LNCaP clone FGC (cell line): Measurements from ENCODE around the gene SND1.

Experiments
- DNase-seq: peaks from one replicate; pipeline ENCODE4 v3.0.0-alpha.2; 2011; ENCODE audit warnings: low read depth
- H3K4me3 ChIP-seq: 2 replicates; pipeline ENCODE4 v1.5.1; 2011; ENCODE audit warnings: mild to moderate bottlenecking, low read depth, low read length, control low read depth
- TF ChIP-seq, protein P1 (sequence below): IDR thresholded peaks from 2 replicates; pipeline ENCODE4 v1.5.1; 2012; ENCODE audit warnings: mild to moderate bottlenecking; ENCODE audit not compliant: control insufficient read depth, insufficient read depth; ENCODE audit errors: extremely low read depth

The SND1 gene

DNA sequence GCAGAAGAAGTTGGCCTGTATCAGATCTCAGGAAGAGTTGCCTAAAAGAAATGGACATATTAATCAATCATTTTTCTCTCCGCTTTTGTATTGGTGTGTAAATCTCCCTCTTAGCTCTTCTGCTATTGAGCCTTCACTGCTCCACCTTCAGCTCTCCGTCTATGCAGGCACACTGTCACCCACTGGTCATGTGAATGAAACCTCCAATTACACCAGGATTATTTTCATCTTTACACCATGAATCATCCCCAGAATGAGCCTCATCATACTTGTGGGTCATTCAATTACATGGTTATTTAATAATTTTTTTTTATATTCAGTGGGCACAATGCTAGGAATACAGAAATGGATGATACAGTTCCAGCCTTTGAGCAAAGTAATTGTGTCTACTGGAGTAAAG lies 286.6 kb downstream of the SND1 start:
- no peak overlapping the region for H3K4me3 ChIP-seq
- TF ChIP-seq, protein P1, sequence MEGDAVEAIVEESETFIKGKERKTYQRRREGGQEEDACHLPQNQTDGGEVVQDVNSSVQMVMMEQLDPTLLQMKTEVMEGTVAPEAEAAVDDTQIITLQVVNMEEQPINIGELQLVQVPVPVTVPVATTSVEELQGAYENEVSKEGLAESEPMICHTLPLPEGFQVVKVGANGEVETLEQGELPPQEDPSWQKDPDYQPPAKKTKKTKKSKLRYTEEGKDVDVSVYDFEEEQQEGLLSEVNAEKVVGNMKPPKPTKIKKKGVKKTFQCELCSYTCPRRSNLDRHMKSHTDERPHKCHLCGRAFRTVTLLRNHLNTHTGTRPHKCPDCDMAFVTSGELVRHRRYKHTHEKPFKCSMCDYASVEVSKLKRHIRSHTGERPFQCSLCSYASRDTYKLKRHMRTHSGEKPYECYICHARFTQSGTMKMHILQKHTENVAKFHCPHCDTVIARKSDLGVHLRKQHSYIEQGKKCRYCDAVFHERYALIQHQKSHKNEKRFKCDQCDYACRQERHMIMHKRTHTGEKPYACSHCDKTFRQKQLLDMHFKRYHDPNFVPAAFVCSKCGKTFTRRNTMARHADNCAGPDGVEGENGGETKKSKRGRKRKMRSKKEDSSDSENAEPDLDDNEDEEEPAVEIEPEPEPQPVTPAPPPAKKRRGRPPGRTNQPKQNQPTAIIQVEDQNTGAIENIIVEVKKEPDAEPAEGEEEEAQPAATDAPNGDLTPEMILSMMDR: no peak
- no peak for DNase-seq

DNA sequence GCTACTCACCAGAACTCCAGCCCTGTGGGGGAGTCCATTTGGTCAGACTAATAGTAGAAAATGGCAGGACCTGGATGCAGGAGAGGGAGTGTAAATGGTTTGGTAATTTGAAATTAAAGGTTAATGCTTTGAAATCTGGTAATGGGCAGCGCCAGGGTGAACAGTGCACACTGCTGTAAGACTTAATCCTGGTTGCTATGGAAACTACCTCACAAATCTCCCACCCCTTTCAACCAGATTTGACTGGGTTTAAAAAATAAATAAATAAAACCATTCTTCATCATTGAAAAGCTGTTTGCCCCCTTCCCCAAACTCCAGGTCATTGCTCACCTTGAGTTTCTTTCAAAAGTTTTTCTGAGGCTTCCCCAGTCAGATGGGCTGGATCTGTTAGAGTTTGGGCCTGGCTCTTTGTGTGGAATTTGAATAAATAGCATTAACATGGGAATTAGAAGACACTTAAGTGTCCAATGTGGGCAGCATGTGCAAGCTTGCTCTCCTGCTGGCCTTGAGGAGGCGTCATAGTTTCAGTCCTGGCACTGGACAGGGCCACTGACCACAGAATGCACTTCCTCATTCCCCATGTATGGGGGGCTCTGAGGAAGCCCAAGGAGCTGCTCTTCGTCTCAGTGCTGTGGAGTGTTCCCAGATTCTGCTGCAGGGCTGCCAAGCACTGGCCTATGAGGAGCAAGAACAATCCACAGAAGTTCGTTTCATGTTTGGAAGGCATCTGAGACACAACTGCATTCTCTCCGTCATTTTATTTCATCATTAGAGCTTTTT lies 288.6 kb downstream of the SND1 start:
- DNase-seq: no peak
- TF ChIP-seq, protein P1: no peak
- H3K4me3 ChIP-seq: no peak overlapping the region

DNA sequence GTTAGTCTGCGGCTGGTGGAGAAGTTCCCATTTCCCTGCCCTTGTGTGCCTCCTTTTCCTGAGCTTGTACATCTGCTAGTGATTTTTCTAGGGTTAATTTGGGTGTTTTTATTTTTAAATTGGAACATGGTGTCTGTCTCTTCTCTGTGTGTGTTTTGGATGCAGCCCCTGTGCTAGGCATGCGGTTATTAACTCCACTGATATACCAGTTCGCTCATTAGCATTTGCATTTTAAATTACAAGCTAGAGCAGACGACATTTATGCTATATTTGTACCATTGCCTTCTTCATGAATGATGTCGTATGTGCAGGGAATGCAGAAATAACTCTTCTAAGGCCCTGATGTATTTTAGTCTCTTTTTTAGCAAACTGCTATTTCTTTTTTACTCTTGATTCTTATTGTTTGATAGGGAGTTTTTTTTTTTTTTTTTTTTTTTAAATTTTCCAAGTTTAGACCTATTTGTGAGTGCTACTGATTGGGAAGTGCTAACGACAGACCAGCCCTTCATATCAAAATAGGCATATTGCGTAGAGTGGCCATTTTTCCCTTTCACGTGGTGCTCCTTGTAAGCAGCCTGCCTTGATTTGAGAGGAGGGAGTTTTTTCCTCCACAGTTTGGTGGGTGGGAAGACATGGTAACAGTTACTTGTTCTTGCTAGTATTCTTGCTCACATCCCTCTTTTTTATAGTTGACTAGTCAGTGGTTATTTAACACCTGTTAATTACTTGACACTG lies 289.6 kb downstream of the SND1 start:
- DNase-seq: no peak
- TF ChIP-seq, protein P1: no peak
- no peak overlapping the region for H3K4me3 ChIP-seq

DNA sequence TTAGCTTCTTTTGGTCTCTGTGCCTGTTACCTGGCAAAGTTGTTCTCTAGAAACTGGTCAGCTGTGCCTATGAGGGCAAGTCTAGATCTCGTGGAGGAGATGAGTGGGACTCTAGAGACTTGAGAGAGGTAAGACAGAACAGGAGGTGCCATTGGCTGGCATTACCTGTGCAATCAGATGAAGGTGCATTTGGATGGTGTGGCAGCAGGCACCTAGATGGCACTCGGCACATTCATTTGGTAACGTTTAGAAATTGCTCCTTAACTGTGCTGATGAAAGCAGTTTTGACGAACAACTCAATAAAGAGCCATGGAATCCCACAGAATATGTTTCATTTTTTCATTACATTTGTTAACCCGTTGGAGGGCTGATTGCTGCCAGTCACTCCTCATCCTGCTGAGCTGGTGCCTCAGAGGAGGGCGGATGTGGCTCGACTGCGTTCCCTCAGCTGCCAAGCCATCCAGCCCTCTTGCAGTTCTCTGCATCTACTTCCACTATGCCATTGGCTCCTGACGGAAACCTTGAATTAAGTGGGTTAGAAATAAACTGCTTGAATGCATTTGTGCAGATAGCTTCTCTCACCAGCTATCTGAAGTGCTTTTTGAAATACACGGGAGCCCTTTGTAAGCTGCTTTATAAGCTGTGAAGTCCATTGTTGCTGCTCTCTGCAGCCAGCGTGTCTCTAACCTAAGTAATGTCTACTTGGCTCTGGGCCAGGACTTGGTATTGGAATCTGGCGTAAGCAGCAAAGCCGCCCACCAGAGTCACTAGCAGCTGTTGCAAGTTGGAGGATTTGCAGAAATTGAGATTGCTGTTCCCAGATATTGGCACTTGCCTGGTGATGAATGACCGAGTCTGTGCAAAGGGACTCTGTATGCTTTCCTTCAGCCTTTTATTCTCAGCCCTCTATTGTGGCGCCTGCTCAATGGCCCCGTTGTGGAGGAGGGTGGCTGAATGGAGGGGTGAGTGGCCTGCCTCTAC lies 291.8 kb downstream of the SND1 start:
- H3K4me3 ChIP-seq: no peak overlapping the region
- TF ChIP-seq, protein P1: no peak
- no peak for DNase-seq

DNA sequence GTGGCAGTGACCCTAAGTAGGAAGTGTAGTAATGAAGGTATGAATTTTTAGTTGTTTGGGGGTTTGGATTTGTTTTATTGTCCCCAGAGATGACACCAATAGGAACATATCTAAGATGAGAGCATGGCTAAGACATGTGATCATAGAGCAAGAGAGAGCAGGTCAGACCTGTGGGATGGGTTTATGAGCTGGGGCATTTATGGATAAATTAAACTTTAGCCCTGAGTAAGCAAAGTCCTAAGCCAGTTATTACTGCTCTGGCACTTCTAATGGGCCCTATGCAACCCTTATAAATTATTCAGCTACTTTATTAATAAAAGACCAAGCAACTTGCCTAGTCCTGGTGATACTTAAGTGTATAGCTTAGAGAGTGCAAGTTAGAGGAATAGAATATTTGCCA lies 294.1 kb downstream of the SND1 start:
- H3K4me3 ChIP-seq: no peak overlapping the region
- TF ChIP-seq, protein P1: no peak
- peak; percentile 80 for DNase-seq

DNA sequence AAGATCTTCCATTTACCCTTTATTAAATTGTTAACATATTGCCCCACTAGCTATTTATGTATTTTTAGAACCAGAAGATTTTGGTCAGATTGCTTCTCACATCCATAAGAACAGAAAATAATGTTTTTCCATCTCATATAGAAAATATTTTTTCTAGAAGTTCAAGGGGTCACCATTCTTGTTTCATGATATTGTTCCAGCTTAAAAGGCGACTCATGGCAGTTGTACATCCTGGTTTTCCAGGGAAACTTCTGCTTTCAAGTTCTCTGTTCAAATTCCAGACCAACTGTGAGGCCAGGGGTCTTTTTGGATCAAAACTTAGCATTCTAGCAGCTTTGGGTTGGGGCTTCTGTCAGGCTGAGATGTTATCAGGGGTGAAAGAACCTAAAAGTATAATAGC lies 294.9 kb downstream of the SND1 start:
- TF ChIP-seq, protein P1: no peak
- H3K4me3 ChIP-seq: no peak overlapping the region
- DNase-seq: no peak
